ENCODE results near the gene PTPA.

GRCh38 chr9:129135476-129135875, 24.3 kb downstream of the PTPA start:
- TF ChIP-seq CTCF (IDR thresholded peaks at IDR 0.05): no peak
- no peak for TF ChIP-seq POLR2A (IDR thresholded peaks at IDR 0.05)

All from heart left ventricle (tissue), 13 donors.